NCI-H1694 (cell line): ENCODE measurements around the gene CHST4.
"Not testable (repeated sequence)": the region's sequence is repeated elsewhere in the genome, so short reads cannot be mapped to it uniquely, and the experiment has no call there.

Source experiments
- DNase-seq: peaks from one replicate; lab custom pipeline; 2025; lab: John Stamatoyannopoulos, UW

CHST4 gene

DNA sequence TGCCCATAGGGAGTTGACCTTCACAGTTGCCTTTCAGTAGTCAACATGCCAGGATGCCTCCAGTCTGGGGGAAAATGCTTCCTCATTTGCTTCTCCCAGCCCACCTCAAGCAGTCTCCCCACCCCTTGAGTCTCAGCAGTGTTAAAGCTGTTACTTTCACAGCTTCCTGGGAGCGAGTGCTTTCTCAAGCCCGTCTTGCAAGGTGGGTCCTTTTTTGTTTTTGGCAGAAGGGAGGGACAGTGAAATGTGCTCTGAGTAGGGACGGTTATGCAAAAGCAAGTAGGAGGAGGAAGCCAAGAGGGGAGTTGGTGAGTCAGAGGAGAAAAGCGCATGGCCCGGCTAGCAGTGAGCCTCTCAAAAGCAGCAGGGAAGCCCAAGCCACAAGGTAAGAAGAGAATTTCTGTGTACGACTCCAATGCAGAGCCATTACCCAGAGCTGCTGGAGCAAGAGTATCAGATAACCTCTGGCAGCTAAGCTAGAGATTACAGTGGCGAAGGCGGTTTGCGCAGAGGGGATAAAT lies at the start of gene CHST4:
Gene CHST4, plus strand, starts transcription at position 316 of the 521 bp plus-strand sequence. CDS start 10,252 bp downstream, outside the sequence.
- DNase-seq: no peak

DNA sequence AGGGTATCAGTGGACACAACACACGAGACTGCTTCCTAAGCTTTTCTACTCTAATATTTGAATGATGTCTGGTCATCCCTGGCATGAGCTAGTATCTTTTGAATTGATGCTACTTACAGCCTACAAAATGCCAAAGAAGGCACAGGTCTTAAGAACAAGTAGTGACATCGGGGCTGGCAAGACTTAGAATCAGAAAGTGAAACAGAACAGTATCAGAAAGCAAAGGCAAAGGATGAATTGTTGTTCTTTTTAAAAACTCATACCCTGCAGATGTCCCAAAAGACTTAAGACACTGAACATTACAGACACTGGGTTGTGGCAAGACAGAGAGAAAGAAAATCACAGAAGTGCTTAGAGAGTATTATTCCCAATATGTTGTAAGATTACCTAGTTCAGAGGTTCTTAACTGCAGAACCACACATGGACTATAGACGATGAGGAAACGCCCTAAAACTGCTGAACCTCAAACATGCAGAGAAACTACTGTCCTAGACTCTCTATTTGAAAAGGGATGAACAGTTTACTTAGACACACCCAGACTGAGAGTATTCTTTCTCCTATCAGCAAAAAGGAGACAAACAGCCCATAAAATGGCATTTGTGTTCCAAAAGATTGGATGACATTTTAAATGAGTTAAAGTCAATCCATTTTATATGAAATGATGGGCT lies 49.6 kb upstream of the CHST4 start:
- DNase-seq: no peak

DNA sequence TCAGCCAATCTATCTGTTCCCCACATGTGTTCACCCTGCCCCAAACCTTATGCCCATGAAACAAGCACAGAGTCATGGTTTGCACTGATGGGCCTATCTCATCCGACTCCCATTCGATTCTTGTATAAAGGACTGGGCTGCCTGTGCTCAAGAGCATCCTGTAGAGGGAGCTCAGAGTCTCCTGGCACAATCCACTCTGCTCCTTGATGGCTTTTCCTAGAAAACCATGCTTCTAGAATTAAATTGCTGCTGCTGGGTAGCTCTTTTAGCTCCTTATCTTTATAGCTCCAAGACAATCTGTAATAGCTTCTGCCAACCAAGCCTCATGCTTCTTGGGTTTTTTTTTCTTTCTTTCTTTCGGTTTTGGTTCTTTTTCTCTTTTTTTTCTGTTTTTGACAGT lies 46.8 kb upstream of the CHST4 start:
- peak; percentile 11 for DNase-seq

DNA sequence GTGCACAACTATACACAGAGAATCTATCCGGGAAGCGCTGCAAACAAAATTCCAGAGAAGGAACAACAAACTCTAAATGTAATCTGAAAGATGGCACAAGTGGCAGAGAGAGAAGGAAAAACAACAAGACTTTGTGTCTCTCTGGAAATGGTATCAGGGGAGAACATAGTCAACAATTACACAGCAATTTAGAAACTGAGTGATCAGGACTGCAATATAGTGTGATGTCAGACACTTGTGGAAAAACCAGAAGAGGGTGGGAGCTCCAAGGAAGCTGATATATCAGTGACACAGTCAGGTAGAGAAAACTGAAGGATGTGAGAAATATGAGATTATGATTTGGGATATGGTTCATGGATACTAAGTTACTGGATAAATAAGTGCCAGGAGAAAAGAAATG lies 45.3 kb upstream of the CHST4 start:
- no peak for DNase-seq

DNA sequence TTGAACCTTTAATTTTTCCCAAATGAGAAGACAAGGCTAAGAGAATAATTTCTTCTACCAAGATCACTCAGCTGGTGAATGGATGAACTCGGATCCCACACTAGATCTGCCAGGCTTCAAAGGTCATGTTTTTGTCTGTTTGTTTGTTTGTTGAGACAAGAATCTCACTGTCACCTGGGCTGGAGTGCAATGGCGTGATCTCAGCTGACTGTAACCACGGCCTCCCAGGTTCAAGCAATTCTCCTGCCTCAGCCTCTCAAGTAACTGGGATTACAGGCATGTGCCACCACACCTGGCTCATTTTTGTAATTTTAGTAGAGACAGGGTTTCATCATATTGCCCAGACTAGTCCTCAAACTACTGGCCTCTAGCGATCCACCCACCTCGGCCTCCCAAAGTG lies 43.7 kb upstream of the CHST4 start:
- DNase-seq: no peak

DNA sequence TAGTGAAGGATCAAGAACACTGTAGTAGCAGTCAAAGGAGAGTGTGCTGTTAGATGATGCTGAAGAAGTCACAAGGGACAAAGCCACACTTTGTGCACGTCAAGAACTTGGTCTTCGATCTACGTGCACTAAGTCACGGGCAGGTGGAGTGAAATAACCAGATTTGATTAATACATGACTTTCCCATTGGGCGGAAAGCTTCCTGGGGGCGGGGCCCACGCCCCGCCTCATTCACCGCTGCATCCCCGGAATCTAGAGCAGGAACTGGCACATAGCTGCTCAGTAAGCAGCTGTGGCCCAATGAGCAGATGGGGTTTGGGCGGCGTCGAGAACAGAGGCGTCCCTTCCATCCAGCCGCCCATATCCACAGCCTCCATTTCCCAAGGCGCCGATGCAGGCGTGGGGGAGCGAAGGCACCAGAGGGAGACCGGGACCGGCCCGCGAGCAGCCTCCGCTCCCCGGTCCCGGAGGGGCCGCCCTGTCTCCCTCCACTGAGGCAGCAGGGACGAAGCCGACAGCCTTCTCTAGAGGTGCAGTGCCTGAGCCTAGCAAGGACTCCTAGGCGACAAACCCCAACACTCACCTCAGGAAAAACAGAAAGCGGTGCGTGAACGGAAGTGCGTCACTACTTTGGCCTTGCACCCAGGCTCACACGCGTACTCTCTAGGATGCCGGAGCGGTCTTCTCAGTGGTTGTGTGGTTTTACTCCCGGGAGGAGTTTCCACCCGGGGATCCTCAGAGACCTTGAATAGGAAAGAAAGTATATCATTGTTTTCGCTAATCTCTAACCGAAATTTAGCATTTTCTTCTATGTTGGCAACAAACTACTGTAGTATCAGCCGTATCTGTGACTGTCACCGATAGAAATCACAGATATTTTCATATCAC lies 42.0 kb upstream of the CHST4 start:
- DNase-seq: peak; percentile 80

DNA sequence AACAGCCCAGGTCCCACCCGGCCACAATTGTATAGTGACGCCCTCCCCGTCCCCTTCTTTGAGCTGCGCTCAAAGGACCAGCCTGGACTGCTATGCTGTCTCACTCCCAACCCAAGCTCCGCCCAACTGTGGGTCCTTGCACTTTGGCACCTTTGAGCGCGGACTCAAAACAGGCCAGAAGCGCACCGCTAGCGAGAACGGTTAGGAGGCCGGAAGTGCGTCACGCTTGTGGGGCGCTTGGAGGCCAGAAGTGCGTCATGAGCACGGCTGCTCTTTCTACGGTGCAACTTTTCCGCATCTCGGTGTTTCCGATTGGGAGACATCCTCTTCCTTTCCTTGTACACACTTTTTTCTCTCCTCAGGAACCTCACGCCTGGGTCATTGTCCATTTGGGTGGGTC lies 37.1 kb upstream of the CHST4 start, which contains the start of gene ZNF19:
Gene ZNF19, minus strand, starts transcription at position 203 of the 400 bp plus-strand sequence. CDS start 7,210 bp downstream, outside the sequence.
- no peak for DNase-seq

DNA sequence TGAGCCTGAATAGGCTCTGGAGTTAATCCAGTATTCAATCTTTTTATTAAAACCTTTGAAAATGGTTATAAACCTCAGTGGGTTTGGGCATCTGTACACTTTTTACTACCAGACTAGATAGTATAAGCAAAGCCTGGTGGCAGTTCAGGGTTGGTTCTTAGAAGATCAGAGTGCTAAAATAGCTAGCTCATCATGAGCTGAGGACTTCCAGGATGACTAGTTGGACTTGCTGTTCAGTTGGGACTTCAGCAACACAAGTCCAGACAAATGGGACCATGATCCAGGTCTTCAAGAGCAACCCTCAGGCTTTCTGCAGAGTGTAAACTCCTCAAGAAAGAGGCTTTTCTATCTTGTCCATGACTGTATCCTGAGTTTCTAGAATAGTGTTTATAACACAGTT lies 35.9 kb upstream of the CHST4 start:
- no peak for DNase-seq

DNA sequence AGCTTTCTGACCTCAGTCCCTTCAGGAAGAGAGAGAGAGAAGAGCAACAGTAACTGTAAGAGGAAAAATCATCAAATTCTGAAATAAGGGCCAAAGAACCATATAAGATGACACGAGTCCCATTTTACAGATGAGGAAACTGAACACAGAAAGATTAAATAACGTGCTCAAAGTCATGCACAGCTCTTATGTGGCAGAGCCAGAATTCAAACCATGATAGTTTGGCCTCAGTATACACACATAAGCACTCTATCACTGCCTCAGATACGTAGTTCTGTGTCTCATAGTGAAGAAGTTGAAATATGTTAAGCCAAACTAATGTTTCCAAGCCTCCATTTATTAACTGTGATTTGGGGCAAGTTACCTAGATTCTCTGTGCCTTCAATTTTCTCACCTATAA lies 35.2 kb upstream of the CHST4 start:
- no peak for DNase-seq

DNA sequence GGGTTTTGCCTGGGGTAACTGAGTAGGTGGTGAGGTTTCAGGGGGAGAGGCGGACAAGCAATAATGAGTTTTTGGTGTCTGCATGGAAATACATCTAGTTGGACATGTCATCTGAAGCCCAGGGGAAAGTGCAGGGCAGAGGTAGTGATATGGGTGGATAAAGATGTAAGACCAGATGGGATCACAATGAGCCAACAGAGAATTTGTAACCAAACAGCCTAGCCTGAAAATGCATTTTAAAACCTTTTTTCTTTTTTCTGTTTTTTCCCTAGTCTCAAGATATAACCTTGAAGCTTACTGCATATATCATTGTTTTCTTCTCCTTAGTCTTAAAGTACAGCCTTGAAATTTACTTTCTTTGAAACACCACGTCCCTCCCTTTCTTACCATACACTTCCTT lies 33.4 kb upstream of the CHST4 start:
- DNase-seq: no peak

DNA sequence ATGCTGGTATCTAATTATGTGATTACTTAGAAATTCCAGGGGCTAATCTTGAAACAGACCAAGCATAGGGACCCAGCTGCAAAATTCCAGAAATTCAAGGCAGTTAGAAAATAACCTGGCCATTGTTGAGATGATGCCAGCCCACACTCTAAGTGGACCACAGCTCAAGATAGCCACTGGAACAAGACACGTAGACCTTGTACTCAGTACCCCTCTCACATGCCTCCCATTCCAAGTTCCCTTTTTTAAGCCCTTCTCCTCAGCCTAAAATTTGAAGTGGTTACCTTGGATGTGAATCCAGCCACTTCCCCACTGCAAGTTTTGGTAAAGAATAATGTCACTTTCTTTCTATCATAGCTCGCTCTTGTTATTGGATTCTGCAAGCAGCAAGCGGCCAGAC lies 33.0 kb upstream of the CHST4 start:
- DNase-seq: no peak

DNA sequence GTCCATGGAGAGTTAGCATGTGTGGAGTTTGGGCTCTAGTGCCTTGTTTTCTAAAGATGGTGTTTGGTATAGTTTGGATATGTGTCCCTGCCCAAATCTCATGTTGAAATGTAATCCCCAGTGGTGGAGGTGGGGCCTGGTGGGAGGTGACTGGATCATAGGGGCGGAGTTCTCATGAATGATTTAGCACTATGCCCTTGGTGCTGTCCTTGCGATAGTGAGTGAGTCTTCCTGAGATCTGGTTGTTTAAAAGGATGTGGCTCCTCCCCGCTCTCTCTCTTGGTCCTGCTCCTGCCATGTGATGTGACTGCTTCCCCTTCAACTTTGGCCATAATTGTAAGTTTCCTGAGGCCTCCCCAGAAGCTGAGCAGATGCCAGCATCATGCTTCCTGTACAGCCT lies 28.2 kb upstream of the CHST4 start:
- DNase-seq: no peak

DNA sequence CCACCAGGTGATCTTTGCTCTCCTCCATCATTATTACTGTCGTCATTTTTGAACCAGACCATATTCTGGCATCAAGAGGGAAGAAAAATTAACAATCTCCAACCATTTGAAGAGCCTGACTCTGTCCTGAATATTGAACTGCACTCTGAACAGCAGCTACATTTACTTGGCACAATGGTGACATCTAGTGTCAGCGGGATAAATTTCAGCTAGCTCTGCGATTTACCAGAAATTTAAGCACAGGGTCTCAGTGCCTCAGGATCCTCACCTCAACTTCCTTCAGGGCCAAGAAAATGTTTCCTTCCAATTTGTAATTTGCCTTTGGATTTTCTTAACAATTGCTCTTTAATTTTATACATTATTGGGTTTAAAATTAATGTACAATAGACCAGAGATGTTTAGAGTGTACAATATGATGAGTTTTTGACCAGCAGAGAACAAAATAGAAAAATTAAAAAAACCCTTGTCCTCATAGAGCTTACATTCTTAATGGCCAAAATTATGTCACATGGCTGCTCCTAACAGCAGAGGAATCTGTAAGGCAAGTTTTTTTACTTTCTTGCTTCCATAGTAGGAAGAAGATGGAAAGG lies 26.4 kb upstream of the CHST4 start:
- peak; percentile 45 for DNase-seq

DNA sequence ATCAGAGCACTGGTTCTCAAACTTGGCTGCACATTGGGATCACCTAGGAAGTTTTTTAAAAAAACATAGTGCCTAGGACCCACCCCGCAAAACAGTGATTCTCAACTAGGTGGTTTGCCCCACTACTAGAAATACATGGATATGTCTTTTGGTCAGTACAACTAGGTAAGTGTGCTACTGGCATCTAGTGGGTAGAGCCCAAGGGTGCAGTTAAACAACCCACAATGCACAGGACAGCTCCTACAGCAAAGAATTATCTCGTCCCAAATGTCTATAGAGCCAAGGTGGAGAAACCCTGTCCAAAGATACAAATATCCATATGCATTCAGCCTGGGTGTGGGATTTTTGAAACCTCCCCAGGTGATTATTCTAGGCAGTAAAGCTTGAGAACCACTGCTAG lies 25.3 kb upstream of the CHST4 start:
- no peak for DNase-seq

DNA sequence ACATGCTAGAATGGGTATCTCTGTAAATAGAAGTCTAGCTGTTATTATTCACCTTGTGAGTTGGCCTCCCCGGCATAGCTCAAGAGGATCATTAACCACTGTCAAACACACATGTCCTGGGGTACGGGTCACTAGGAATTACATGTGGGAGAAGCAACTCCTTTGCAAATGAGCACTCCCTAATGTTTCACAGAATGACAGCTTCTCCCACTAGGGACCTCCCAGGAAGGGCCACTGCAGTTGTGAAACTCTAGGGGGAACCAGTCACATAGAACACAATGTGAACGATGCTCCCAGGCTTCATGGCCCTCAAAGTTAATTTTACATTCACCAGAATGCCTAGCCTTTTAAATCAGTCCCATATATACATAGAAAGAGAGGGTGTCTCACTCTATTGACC lies 24.7 kb upstream of the CHST4 start:
- DNase-seq: no peak

DNA sequence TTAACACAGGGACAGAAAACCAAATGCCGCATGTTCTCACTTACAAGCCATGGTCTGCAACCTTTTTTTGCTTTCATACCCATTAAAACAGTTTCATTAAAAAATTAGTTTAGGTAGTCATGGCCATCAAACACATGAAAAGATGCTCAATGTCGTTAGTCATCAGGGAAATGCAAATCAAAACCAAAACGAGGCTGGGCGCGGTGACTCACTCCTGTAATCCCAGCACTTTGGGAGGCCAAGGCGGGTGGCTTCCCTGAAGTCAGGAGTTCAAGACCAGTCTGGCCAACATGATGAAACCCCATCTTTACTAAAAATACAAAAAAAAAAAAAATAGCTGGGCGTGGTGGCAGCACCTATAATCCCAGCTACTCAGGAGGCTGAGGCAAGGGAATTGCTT lies 22.2 kb upstream of the CHST4 start:
- DNase-seq: not testable (repeated sequence)

DNA sequence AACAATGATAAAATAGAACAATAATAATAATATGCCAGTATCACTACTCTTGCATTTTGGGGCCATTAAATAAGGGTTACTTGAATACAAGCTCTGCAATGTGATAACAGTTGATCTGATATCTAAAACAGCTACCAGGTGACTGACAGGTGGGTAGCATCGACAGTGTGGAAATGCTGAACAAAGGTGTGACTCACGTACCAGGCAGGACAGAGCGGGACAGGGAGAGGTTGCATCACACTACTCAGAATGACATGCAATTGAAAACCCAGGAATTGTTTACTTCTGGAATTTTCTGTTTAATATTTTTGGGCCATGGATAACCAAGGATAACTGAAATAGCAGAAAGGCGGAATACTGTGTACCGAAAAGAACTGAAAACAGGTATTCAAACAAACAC lies 21.3 kb upstream of the CHST4 start:
- no peak for DNase-seq

DNA sequence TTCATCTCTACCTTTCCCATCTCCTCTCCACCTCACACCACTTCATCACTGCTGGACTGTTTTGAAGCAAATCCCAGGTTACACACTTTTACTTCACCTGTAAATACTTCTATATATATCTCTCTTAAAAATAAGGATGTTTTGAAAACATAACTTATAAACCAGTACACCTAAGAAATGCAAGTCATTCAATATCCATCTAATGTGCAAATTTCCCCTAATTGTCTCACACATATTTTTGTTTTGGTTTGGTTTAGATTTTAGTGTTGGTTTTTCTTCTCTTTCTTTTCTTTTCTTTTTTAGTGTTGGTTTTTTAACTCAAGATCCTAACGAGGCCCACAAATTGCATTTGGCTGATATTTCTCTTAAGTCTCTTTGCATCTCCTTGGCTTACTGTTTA lies 19.2 kb upstream of the CHST4 start:
- DNase-seq: no peak

DNA sequence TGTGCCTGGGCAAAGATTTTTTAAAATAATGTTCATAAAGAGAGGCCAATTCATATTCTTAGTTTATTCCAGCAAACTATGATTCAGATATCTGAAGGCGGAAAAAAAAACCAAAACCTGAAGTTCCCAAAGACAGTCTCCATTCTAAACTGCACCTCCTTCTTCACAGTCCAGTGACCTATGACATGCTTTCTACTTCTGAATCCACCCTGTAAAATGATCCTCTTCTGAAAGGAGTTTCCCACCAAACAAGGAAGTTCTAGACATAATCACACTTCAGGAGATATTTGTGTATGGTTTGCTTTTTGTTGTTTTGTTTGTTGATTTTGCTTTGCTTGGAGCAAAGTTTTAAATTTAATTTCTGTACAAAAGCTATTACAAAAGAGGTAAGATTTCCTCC lies 12.9 kb upstream of the CHST4 start:
- no peak for DNase-seq

DNA sequence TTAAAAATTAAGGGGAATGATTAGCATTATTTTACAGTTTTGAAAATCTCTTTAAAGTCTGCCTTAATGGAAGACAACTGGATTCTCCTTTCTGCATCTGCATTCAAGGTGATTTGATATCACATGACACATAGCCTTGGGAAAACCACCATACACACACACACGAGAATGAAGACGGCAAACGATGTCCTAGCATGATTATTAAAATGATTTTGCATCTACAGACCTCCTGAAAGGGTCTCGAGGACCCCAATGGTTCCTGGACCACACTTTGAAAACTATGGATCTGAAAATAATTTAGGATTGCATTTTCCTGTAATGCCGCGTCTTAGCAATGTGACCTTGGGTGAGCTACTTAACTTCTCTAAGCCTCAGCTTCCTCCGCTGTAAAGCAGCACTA lies 11.8 kb upstream of the CHST4 start:
- no peak for DNase-seq

DNA sequence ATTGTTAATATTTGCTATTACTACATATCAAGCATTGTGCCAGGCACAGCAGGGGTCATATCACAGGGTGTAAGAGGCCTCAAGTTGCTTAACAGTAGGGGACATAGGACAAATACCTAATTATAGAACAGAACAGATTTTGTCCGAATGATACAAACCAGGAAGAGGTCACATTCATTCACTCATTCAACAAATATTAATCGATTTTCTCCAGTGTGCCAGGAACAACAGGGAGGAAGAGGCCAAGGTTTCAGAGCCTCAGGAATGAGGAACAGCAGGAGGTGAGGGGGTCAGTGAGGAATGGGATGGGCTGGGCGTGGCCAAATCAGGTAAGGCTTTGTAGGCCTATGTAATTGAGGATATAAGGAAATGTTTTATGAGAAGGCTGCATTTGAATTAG lies 11.2 kb upstream of the CHST4 start:
- no peak for DNase-seq

DNA sequence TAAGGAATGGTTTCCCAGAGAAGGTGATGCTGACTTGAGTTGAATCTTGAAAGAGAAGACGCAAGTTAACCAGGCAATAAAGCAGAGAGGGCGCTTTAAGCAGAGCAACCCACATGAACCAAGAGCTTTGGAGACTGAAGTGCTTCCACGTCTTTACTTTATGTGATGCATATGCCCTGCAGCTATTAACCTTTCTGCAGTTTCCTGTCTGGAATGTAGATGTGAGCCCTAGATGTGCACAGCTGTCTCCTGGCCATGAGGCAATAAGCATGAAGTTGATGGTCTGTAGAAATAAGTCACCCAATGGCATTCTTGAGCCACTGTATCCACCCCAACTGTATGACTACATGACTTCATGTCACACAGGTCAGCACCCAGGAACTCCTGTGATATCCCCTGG lies 5.7 kb upstream of the CHST4 start:
- no peak for DNase-seq
